Putamen (tissue), 1 donor: ENCODE data around the gene CEP72.

ENCODE experiments used
- DNase-seq: peaks from one replicate; pipeline ENCODE4 v3.0.0-alpha.2; 2016; ENCODE audit warnings: low spot score

Gene CEP72

DNA sequence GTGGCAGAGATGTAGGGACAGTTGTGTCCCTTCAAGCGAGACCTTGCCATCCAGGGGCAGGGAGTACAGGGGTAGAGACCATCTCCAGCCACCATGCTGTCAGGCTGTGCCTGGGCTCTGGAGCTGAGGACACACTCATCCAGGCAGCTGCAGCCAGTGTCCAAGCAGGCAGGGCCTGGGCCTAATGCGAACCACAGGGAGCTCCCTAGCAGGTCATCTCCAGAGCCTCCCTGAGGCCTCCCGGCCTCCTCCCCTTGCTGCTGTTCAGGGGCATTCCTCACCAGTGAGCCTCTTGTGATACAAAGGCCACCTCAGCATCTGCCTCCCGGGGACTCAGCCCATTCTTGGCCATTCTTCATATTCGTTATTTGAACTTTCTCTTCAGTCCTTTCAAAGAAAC lies 46.0 kb downstream of the CEP72 start:
- DNase-seq: no peak

DNA sequence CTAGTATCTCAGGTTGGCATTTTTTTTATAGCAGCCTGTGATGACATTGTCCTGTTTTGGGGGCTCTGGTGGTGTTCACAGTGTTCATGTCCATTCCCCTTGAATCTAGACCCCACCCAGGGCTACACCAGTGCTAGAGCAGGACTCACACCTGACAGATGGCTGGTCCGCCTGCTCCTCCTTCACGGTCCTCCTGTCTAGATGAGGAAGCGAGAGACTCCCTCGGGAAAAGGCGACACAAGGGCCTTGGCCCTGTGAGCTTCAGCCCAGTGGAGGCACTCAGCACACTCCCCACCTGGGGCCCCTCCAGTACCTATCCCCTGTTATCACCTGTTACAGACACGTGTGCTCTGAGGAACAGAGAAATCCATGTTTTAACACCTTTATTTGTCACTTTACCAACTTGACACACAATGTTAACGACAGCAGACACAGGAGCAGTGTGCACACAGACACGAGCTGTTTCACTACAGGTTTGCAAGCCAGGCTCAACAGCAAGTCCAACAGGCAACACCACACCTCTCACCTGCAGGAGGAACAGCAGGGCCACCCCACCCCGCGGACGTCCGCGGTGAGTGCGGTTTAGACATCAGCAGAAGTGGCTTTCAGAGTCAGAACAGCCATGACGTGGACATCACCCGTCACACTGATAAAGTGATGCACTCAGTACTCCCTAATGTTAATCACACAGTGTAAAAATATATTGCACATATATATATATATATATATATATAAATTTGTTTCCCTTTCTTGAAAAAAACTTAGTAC lies 47.5 kb downstream of the CEP72 start:
- DNase-seq: no peak

DNA sequence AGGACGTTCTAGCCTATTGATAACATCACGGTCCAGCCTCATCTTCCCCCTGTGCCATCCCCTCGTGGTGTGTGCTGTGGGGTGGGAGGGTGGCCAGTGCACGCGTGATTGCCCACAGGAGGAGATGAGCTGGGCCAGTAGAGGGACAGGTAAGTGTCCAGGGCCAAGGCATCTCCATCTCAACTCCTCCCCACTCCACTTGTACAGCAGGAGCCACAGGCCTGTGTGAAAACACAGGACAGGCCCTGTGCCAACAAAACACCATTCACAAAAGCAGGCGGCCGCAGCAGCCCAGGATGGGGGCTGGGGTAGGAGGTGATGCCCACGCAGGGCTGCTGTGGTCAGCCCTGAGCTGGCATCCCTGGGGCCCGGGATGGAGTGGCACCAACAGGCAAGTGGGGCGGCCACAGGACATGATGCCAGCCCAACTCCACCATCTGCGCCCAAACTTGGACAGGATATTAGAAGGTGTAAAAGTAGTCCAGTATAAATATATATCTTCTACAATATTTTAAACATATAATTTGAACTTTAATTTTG lies 48.4 kb downstream of the CEP72 start:
- DNase-seq: no peak

DNA sequence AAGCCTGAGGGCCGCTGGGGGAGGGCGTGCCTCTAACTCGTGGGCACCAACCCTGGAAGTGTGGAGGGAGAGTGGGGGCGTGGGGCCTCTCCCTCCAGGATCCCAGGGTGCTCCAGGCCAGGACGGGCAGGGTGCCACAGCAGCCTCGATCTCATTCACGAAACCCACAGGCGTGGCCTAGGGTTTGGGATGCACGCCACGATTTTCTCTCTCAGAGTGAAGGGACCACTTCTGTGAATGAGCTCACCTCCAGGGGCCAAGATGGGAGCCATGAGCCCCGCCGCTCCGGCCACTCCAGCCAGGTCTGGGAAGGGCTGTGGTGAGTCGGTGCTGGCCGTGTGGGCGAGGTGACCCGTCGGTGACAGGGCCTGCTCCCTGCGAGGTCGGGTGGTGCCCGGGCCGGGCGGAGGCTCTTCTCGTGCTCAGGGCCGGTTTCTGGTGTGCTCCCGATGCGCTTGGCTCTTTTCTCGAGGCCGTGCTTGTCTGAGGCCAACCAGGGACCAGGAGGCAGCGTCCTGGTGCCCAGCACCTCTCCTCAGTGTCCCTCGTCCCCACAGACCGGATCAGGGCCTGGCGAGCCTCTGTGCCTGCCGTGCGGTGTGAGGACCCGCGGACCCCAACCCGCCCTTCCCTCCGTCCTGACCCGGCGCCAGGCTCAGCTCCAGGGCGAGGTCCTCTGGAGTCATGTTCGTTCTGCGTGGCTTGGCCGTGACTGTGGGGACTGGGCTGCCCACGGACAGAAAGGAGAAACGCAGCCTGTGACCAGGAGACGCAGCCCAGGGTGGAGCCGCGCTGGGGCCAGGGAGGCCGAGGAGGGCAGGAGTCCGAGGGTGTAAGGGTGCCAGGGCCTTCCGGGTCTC lies 50.0 kb downstream of the CEP72 start:
- DNase-seq: no peak

DNA sequence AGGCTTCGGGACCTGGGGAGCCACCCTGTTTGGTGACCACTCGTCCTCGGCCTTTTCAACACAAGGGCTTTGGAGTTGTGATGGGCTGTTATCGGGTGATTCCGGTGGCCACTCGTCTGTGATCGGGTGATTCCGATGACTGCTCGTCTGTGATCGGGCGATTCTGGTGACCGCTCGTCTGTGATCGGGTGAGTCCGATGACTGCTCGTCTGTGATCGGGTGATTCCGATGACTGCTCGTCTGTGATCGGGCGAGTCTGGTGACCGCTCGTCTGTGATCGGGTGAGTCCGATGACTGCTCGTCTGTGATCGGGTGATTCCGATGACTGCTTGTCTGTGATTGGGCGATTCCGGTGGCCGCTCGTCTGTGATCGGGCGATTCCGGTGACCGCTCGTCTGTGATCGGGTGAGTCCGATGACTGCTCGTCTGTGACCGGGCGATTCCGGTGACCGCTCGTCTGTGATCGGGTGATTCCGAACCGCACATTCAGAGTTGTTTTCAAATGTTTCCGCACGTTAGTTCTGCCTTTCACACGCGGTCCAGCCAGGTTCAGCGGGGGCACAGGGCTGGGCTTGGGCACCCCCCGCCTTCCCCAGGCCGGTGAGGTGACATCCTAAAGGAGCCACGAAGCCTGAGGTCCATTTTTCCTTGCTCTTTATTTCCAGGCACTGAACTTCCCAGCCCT lies 50.8 kb downstream of the CEP72 start:
- DNase-seq: no peak

DNA sequence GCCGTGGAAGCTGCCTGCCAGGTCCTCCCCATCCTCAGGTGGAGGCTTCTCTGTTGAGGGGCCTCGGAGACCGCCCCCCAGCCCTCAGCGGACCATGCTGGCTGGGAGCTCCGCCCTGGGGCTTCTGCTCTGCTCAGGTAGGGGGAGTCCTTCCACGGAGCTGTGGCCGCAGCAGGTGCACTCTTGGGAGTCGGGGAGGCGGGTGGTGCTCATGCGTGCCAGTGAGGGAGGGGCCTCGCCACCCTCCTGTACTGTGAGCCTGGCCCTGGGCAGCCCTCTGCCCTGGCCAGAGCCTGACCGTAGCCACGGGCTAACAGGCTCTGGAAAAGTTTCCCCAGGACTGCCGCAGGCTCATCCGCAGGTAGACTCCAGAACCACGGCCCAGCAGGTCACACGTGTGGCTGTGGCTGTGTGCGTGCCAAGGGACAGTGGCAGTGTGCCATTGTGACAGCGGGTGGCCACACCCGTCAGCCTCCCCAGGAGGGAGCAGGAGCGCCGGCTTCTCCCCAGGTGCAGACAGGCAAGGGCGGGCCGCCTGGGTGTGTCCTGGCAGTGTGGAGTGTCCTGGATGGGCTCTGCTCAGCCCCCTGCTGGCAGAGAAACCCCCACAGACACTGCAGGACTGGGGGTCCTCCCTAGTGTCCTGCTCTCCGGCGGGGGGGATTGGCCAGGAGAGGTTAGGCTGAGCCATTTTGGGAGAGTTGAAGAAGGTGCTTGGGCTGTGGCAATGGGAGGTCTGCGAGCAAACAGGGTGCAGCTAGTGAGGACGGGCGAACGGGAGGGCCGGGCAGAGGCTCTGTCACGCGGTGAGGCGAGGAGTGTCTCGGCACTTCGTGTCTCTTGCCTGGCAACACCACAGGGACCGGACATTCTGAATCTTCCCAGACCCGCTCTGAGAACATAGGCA lies 51.5 kb downstream of the CEP72 start:
- DNase-seq: no peak

DNA sequence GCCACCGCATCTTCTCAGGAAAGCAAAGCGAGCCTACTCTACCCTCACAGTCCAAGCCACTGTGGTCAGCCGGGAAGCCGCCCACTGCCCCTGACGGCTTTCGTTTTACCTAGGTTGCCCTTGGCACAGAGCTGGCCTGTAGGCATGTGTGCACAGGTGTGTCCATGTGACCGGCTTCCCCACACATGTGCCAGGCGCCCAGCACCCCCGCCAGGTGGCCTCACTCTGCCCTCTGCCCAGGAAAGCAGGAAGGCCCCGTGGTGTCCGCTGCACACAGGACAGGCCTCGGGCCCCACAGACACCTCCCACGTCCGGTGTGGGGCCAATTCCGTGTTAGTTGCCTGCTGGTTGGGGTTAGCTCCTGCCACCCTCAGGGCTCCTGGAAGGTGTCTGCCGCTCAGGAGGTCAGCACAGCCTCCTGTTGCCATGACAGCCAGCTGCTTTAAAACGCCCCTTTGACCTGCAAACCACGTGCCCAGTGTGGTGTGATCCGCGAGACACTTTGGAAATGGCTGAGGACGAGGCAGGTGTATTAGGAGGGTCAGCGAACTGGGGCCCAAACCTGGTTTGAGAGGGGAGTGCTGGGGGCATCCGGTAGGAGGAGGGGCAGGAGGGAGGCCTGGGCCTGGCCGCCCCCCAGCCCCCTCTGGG lies 52.3 kb downstream of the CEP72 start:
- no peak for DNase-seq

DNA sequence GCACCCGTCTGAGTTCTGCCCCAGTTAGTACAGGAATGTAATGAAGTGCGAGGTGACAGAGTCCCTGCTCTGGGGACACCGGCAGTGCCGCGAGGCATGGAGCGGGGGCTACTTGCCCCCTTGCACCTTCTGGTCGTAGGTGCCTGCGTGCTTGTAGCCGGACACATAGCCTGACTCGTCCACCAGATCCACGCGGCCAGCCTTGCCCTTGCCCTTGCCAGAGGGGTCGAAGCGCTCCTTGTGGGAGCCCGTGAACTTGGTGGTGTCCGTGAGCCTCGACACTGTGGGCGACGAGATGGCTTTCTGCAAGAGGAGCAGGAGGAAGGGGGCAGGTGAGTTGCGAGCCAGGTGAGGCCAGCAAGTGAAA lies 52.8 kb downstream of the CEP72 start:
- no peak for DNase-seq

DNA sequence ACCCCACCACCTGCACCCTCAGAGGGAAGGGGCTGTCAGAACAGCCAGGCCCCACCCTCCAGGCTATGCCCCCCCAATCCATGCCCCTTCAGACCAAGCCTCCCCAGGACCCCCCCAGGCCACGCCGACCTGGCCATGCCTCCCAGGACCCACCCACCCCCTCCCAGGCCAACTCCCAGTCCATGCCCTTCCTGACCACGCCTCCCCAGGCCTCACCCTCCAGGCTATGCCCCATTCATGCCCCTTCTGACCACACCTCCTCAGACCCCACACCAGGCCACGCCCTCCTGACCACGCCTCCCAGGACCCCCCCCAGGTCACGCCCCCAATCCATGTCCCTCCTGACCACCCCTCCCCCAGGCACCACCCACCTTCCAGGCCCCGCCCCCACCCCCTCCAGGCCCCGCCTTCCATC lies 53.4 kb downstream of the CEP72 start:
- no peak for DNase-seq

DNA sequence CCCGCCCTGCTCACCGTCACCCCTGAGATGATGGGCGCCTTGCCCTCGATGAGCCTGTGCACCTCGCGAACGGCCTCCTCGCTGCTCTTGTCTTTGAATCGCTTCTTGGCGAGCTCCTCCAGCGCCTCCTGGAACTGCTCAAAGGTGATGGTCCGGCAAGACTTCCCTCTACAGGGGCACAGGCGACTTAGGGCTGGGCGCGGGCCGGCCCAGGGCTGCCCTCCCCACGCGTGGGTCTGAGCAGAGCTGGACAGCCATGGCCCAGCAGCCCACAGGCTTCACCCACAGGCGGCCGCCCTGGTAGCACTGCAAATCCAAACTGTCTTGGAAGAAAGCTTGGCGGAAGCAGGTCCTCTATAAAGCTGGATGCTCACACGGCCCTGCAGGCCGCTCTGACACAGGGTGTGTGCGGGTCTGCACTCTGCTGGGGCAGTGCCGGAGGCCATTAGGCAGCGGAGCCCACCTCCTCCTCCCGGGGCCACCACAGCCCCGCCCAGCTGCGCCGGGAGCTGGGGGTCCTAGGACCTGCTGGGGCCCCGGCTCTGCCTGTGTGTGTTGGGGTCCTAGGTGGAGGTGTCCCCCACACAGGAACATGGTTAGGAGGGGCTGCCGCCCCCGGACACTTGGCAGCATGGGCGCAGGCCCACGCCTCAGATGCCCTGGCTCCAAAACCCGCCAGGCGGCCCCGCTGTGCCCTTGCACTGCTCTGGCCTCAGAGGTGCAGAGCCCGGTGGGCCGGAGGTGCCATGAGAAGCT lies 54.0 kb downstream of the CEP72 start:
- no peak for DNase-seq

DNA sequence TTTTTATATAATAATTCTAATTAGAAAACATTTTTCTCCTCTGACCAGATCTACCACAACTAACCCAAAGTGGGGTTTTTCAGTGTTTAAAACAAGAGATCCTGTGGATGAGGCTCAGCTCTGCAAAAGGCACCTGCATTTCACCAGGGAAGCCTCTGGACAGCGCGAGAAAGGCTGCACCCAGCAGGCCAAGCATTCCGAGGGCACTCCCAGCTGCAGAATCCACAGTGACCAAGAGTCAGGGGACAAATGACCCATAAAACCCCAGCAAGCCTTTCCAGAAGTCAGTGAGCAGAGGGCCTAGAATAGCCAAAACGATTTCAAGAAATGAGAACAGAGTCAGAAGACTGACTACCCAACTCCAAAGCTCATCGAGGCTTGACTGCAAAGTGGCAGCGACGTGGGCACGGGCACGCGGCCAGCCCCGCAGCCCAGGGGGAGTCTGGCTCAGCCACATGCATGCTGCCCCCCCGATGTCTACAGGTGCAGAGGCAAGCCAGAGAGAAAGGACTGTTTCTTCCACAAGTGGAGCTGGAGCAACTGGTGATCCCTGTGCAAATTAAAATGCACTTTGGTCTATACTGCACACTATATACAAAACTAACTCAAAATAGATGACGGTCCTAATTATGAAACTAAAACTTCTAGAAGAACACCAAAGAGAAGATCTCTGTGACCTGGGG lies 54.8 kb downstream of the CEP72 start:
- DNase-seq: no peak

DNA sequence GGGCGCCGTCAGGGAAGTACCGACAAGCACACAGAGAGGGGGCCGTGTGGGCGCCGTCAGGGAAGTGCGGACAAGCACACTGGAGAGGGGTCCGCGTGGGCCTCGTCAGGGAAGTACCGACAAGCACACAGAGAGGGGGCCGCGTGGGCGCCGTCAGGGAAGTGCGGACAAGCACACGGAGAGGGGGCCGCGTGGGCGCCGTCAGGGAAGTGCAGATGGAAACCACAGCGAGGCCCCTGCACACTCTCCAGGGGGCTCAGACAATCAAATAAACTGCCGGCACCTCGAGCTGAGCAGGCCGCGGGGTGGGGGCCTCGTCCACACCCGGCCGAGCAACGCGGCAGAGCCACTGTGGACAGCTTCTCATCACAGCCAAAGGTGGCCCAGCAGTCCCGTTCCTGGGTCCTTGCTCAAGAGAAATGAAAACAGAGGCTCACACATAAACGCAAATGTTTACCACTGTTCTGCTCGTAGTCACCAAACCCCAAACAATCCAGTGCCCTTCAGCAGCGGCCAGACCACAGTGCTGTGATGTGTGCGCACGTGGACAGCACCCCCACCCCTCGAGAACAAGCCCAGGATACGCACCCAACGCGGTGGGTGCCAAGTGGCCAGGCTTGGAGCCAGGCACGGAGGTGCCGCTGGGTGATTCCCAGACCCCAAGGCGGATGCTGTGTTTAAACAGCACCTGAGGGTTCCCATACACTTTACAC lies 56.3 kb downstream of the CEP72 start:
- peak; percentile 61 for DNase-seq

DNA sequence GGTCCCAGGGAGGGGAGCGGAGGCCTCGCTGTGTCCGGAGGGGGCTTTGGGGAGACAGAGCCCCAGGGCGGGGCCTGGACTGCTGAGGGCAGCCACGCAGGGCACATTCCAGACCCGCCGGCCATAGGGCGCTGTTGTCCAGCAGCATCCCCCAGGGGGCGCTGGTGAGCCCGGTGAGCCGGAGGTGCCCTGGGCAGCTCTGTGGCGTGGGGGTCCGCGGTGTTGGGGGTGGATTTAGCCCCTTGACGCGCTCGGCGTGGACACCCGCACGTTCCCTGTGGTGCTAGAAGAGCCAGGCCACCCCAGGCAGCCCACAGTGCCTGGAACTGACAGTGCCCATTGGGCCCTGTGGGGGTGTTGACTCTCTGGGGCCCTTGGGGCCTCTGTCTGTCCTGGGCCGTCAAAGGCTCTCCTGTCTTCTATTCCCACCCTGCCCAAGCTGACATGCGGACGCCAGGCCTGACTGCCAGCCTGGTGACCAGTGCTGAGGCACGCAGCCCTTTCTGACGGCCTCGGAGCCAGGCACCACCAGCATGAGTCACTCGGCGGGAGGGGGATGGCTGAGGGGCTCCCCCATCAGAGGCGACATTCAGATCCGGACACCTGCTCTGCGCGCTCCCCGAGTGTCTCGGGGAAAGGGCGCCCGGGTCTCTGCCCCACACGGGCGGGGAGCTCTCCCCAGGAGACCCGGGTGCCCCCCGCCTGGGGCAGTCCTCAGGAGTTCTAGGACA lies 57.1 kb downstream of the CEP72 start:
- DNase-seq: peak; percentile 98

DNA sequence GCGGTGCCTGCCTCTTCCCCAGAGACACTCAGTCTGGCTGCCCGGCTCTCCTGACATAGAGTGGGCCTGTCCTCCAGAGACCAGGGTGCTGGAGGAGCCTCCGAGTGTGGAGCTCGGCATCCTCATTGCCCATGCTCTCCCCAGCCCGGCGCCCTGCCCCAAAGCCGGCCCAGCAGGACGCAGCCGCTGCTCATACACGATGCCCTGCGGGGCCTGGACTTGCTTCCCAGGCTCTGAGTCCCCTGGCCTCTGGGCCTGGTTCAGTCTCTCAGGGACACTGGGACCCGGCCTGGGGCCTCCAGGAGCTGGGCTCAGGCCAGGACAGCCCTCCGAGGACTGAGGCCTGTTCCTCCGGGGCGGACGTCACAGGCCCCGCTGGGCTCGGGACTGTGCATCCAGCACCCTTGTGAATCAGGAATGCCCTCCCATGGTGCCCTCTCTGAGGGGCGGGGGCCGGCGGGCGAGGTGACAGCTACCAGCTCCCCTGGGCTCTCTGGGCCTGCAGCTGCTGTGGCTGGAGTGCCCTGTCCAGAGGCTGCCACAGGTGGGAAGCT lies 57.8 kb downstream of the CEP72 start:
- DNase-seq: no peak

DNA sequence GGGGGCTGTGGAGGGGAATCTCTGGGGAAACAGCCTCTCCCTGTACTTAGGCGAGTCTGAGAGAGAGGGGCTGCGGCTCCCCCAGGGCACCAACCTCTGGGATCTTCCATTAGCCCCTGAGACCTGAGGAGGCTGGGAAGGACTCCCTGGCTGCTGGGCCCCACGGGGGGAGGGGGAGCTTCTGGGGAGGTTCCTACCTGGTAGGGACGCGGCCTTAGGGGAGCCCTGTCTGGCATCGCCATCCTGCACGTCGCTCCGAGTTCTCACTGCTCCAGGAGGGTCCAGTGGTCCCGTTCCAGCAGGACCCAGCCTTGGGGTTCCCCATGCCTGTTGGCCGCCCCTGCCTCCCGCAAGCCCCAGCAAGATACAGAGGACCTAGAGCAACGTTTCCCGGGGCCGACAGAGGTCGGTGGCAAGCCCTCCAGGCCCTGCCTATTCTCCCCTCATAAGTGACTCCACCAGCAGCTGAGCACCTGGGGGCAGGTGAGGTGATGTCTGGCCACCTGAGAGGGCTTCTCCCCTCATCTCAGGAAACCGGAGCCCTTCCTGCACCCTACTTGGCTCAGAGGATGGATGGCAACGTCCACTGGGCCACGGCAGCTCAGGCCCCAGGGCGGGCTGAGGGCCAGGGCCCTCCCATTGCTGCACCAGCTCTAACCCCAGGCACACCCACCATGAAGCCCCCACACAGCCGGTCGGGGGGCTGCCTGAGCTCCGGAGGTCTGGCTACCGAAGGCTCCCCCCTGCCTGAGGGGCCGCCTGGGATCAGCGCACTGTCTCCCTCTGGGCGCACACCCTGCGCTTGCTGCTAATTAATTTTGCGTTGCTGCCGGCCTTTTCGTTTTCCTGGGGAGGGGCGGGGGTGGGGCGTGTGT lies 58.5 kb downstream of the CEP72 start:
- no peak for DNase-seq

DNA sequence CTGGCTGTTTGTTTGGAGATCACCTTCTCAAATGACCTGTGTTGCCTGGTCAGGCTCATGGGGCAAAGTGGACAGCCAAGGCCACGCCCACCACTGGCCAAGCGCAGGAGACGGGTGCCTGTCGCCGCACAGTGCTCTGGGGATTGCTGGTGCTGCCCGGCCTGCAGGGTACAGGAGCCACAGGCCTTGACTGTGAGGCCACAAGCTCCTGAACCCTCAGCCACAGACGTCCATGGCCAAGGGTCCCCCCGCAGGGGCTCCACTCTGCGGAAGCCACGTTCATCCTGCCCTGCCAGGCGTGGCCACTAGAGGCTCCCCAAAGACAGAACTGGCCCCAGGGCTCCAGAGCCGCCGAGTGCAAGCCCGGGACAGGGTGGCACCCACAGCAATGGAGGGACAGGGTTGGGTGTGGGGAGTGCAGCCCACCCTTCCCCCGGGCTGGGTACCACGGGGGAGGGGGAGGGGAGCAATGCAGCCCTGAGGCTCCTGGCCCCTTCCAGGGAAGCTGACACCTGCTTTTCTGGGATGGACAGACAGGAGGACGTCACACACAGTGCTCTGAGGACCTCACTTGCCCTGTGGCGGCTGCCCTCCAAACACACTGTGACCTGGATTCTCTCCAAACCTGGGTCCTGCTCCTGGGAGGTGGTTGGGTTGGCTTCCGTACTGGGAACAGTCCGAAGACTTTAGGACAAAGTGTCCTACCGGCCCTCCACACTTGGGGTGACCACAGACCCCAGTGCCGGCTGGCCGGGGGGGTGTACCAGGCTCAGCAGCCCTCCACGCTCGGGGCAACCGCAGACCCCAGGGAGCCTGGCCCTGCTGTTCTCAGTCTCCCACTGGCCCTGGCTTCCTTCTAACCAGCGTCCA lies 59.6 kb downstream of the CEP72 start:
- DNase-seq: peak; percentile 86
